Neural crest cell (in vitro differentiated cells): ENCODE measurements around the gene RELA. TPM values are rescaled to one million over a fixed set of nuclear protein-coding genes. Genes with fewer than 3 reads are reported as not detected.

ENCODE experiments used
- DNase-seq: peaks from one replicate; pipeline ENCODE4 v3.0.0; 2021; ENCODE audit warnings: low read depth, mixed read lengths, low spot score
- H3K27ac Mint-ChIP-seq: one replicate; pipeline ENCODE4 v1.8.0; 2021; ENCODE audit warnings: mild to moderate bottlenecking, mixed read lengths; ENCODE audit not compliant: unreplicated experiment
- H3K27me3 Mint-ChIP-seq: 2 replicates; pipeline ENCODE4 v1.8.0; 2021; ENCODE audit warnings: low read depth, mild to moderate bottlenecking, mixed read lengths
- H3K36me3 Mint-ChIP-seq: 2 replicates; pipeline ENCODE4 v1.8.0; 2021; ENCODE audit warnings: low read depth, mild to moderate bottlenecking, mixed read lengths
- H3K4me1 Mint-ChIP-seq: 2 replicates; pipeline ENCODE4 v1.8.0; 2021; ENCODE audit warnings: mixed read lengths
- H3K4me3 Mint-ChIP-seq: one replicate; pipeline ENCODE4 v1.8.0; 2021; ENCODE audit warnings: mild to moderate bottlenecking, mixed read lengths
- H3K9me3 Mint-ChIP-seq: 2 replicates; pipeline ENCODE4 v1.8.0; 2021; ENCODE audit warnings: mixed read lengths
- total RNA-seq: library from RNA; stranded (reverse); gene quantifications from 2 replicates; pipeline ENCODE4 v1.2.1, GENCODE V29; 2021
- TF ChIP-seq, protein P1 (sequence below): fragments of 200-600 bp; sonication (generic); conservative IDR thresholded peaks from 2 replicates; pipeline ENCODE4 v1.5.0; 2021; ENCODE audit warnings: antibody characterized with exemption, mild to moderate bottlenecking

The RELA gene
- total RNA-seq, 1 donor from 2014 or later = 53.7 TPM

DNA sequence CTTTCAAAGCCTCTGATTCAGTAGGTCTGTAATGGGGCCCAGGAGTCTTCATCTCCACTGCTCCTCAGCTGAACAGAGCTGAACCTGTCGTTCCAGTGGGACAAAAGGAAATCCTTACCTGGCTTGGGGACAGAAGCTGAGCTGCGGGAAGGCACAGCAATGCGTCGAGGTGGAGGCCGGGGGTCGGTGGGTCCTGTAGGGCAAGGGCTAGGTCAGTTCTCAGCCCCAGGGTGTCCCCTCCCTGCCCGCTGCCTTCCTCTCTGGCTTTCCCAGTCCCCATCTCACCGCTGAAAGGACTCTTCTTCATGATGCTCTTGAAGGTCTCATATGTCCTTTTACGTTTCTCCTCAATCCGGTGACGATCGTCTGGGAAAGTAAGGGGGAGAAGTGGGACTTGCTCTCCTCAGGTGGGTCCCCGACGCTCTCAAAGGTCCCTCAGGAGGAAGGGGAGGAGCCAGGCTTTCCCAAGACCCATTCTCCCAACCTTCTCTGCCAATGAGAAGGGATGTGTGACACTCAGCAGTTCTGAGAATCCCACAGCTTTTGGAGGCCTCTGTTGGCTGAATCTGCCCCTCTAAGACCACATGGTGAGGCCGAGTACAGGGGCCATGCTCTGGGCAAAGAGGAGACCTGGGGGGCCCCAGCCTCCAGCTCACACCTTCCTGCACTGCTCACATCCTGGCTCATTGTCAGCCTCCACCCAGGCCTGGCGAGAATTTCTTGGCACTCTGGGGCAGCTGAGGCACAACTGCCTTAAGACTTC is 7.0 kb downstream of the RELA start:
- peaks cover 20% of the 10 kb centered on the region for H3K36me3 Mint-ChIP-seq
- peak overlapping the region; percentile 71 for H3K4me3 Mint-ChIP-seq
- peaks cover 4% of the 10 kb centered on the region for H3K27me3 Mint-ChIP-seq
- TF ChIP-seq, protein P1, sequence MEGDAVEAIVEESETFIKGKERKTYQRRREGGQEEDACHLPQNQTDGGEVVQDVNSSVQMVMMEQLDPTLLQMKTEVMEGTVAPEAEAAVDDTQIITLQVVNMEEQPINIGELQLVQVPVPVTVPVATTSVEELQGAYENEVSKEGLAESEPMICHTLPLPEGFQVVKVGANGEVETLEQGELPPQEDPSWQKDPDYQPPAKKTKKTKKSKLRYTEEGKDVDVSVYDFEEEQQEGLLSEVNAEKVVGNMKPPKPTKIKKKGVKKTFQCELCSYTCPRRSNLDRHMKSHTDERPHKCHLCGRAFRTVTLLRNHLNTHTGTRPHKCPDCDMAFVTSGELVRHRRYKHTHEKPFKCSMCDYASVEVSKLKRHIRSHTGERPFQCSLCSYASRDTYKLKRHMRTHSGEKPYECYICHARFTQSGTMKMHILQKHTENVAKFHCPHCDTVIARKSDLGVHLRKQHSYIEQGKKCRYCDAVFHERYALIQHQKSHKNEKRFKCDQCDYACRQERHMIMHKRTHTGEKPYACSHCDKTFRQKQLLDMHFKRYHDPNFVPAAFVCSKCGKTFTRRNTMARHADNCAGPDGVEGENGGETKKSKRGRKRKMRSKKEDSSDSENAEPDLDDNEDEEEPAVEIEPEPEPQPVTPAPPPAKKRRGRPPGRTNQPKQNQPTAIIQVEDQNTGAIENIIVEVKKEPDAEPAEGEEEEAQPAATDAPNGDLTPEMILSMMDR = no peak
- no peaks in the 10 kb centered on the region for H3K9me3 Mint-ChIP-seq
- no peak overlapping the region for H3K27ac Mint-ChIP-seq
- peaks cover 26% of the 10 kb centered on the region for H3K4me1 Mint-ChIP-seq
- no peak for DNase-seq

DNA sequence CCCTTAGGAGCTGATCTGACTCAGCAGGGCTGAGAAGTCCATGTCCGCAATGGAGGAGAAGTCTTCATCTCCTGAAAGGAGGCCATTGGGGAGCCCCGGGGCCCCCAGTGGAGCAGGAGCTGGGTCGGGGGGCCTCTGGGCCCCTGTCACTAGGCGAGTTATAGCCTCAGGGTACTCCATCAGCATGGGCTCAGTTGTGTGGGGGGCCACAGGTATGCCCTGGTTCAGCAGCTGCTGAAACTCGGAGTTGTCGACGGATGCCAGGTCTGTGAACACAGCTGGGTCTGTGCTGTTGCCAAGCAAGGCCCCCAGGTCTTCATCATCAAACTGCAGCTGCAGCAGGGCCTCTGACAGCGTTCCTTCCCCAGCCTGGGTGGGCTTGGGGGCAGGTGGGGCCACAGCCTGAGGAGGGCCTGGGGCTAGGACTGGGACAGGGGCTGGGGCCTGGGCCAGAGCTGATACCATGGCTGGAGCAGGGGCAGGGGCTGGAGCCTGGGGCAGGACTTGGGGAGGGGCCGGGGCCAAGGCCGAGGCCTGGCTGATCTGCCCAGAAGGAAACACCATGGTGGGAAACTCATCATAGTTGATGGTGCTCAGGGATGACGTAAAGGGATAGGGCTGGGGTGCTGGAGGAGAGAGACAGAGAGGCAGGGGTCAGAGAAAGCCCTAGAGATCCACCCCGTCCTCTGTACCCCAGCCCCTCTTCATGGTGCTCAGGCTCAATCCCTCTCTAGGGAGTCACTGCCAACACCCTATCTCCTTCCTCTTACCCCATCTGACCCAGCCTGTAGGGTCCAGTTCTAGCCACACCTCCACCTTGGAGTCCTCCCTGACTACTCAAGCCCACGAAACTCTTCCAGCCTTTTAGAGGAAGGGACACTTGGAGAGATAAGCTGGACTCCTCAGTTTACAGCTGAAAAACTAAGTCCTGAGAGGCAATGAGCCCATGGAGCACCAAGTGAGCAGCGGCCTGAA is 8.1 kb downstream of the RELA start:
- DNase-seq = no peak
- H3K27me3 Mint-ChIP-seq = peaks cover 6% of the 10 kb centered on the region
- H3K9me3 Mint-ChIP-seq = no peaks in the 10 kb centered on the region
- TF ChIP-seq, protein P1 = no peak
- H3K27ac Mint-ChIP-seq = no peak overlapping the region
- peaks cover 16% of the 10 kb centered on the region for H3K36me3 Mint-ChIP-seq
- peaks cover 26% of the 10 kb centered on the region for H3K4me1 Mint-ChIP-seq
- peak overlapping the region; percentile 71 for H3K4me3 Mint-ChIP-seq

DNA sequence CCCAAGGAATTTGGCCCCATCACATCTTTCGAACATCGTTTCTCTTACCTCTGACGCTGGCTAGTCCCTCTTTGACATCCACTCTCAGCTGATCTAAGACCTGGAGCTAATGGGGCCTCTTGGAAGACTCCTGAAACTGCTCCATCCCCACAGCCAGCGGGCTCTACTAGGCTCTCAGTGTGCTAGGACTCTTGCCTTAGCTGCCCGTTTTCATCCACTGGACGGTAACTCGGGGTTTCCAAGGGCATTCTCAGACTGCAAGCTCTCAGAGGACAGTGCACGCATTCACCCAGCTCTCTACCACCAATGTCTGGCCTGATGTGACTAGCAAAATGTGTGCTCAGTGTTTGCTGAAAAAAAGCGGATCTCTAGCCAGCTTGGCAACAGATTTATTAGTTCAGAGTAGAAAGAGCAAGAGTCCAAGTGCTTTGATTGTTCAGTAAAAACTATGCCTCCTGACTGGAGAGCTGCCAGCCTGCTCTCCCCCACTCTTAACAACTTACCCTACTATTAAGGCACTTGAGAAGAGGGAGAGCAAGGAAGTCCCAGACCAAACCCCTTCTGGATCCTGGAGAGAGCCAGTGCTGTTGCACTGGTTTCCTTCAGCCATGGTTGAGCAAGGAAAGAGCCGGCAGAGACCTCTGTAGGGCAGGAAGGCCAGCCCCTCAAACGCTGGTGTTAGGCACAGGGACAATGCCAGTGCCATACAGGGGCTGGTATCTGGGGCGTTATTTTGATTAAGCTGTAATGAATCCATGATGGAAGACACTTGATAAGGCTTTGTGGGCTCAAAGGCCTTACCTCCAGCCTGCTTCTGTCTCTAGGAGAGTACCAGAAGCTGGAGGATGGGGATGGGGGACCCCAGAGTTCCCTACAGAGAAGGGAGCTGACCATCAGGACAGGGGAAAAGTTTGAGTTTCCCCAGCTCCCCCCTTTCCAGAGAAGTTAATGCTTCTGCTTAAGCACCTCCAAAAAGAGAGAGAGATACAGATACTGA is 9.2 kb downstream of the RELA start:
- Mint-ChIP-seq H3K27me3 (peaks cover 6% of the 10 kb centered on the region), H3K27ac (peak overlapping the region; percentile 99), H3K9me3 (no peaks in the 10 kb centered on the region), H3K4me3 (peak overlapping the region; percentile 94), H3K36me3 (peaks cover 11% of the 10 kb centered on the region), H3K4me1 (peaks cover 29% of the 10 kb centered on the region)
- no peak for DNase-seq
- TF ChIP-seq, protein P1 = no peak

DNA sequence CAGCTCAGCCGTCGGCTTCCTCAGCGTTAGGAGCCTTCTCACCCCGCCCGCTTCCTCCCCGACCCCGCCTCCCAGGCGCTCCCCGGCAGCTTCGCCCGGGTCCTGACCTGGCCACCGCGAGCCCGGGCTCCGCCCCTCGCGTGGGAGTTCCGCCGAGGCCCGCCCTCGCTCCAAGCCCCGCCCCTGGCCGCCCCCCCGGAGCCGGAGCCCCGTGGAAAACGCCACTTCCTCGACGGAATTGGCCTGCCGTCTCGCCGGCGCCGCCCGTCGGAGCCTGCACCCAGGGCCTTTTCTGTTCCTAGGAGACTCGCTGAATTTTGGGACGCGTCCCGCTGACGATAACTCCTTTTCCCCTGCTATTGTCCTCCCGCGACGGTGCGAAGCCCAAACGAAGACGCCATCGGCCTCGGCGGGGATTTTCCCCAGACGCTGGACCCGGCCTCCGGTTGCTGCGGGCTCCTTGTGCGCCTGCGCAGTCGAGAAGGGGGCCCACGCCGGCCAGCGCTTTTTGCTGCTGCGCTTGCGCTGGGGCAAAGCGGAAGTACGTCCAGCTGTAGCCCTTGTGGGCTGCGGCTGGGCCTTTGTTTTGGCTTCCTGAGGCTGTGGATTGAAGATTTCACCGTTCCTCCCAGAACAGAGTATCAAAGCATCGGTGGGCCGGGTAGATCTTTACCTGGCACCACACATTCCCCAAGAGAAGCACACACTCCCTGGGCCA is 10.0 kb downstream of the RELA start:
- TF ChIP-seq, protein P1 = no peak
- peak; percentile 88 for DNase-seq
- Mint-ChIP-seq H3K27ac (peak overlapping the region; percentile 99), H3K9me3 (no peaks in the 10 kb centered on the region), H3K27me3 (peaks cover 14% of the 10 kb centered on the region), H3K4me3 (peak overlapping the region; percentile 94), H3K36me3 (peaks cover 11% of the 10 kb centered on the region), H3K4me1 (peaks cover 29% of the 10 kb centered on the region)
